Stomach (tissue), 9 donors: ENCODE measurements around the gene BTG2. TPM values are rescaled to one million over a fixed set of nuclear protein-coding genes. Genes with fewer than 3 reads are reported as not detected.

ENCODE experiments used
- DNase-seq, 2 donors: peaks; one replicate each; pipeline versions ENCODE4 v3.0.0 to v3.0.0-alpha.2; 2013 to 2019
- H3K27ac ChIP-seq, 5 donors: fragments of 200-600 bp in 4 of 5; sonication (generic) in 4 of 5; one replicate each; pipeline ENCODE4 v1.5.1; 2013 to 2019; ENCODE audit warnings: mild to moderate bottlenecking in 1 of 5, moderate library complexity in 1 of 5
- H3K27me3 ChIP-seq, 3 donors: fragments of 200-600 bp; sonication (generic); one replicate each; pipeline ENCODE4 v1.5.1; 2017 to 2019; ENCODE audit warnings: mixed run types in 1 of 3
- H3K36me3 ChIP-seq, 4 donors: fragments of 200-600 bp; sonication (generic); 1 replicate in 3 of 4; 2 replicates in 1 of 4; pipeline ENCODE4 v1.5.1; 2016 to 2019
- H3K4me1 ChIP-seq, 4 donors: fragments of 200-600 bp; sonication (generic); one replicate each; pipeline ENCODE4 v1.5.1; 2016 to 2019
- H3K4me3 ChIP-seq, 4 donors: fragments of 200-600 bp; sonication (generic) in 3 of 4; one replicate each; pipeline ENCODE4 v1.5.1; 2016 to 2019; ENCODE audit warnings: mild to moderate bottlenecking in 1 of 4
- H3K9me3 ChIP-seq, 4 donors: fragments of 200-600 bp; sonication (generic); one replicate each; pipeline ENCODE4 v1.5.1; 2016 to 2019
- EP300 ChIP-seq: sonication (generic); formaldehyde crosslinking; IDR thresholded peaks from one replicate; pipeline ENCODE4 v1.6.1; 2017; ENCODE audit warnings: antibody characterized with exemption
- POLR2A ChIP-seq, 4 donors: fragments of 450-650 bp; IDR thresholded peaks; one replicate each; pipeline ENCODE4 v1.6.1; 2016; ENCODE audit warnings: antibody characterized with exemption in 4 of 4, control low read depth in 2 of 4, mild to moderate bottlenecking in 1 of 4, moderate library complexity in 1 of 4
- POLR2AphosphoS5 ChIP-seq, 3 donors: sonication (generic); formaldehyde crosslinking; IDR thresholded peaks; one replicate each; pipeline ENCODE4 v1.6.1; 2016; ENCODE audit warnings: antibody characterized with exemption in 3 of 3
- WGBS, 5 donors: extraction: QIAGEN DNeasy Blood & Tissue Kit in 3 of 5; methylation state at CpG; one replicate each; pipeline versions ENCODE4 v1.1.5 to v1.1.7; 2013 to 2018; 5-methylcytosine and 5-hydroxymethylcytosine counted together
- intact Hi-C: fragments of 100-400 bp; cut with DNase I; formaldehyde crosslinking; loops from one replicate; pipeline ENCODE4 v1.15.1; 2023; ENCODE audit warnings: low total_unique reads
- polyA plus RNA-seq, 3 donors: library from polyadenylated mRNA; stranded (reverse); fragments of 200-250 nt; gene quantifications; one replicate each; pipeline ENCODE4 v1.2.3, GENCODE V29; 2013
- total RNA-seq, 5 donors: library from RNA; depleted of rRNA; stranded (reverse); fragments of >200 nt; gene quantifications; one replicate each; pipeline versions ENCODE4 v1.1.0 to v1.2.3, GENCODE V29; 2014 to 2016
- TF ChIP-seq, protein P1 (sequence below), 7 experiments: fragments of 450-650 bp in 4 of 7; fragments of 200-600 bp in 3 of 7; sonication (generic) in 3 of 7; IDR thresholded peaks; one replicate each; pipeline ENCODE4 v1.5.1; 2016 to 2019; ENCODE audit warnings: antibody characterized with exemption in 7 of 7, control low read depth in 2 of 7, mild to moderate bottlenecking in 1 of 7
- donor health status: healthy with polysubstance abuse.
- donor health status: Bipolar disorder and iron deficiency.
- donor health status: healthy.

The BTG2 gene
- total and polyA plus RNA-seq, 8 donors, result 46.4 to 231 (median 87.4) TPM

DNA sequence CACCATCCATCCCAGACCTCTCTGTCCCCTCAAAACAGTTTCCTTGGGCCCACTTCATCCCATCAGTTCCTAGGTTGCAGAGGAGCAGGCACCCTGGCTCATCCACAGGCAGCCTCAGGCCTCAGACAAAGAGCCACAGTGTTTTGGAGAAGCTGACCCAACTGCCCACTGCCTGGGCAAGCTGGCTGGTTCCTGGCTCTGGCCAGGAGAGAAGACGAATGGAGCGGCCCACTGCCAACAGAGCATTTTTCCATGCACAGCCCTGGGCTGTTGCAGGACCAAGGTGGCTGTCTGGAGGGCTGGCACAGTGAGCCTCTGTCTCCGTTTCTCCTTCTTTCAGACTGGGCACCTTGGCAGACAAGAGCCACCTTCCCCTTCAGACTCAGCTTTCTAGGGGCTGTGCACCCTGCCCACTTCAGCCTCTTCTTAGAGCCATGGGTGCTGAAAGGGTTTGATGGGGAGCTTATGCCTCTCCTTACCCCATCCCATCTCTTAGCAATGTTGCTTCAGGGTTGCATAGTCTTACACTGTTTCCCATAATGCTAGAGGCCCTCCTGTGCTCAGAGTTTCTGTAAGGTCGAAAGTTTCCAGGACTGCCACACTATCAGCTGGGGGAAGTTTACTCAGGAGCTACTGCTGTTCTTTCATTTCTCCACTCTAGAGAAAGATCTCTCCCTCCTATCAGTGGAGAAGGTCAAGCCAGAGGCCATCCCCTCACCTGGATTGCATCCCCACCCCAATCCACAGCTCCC, 44.6 kb downstream of the BTG2 start:
- H3K4me1 ChIP-seq, result peaks cover 18 to 64% (median 47%) of the 10 kb centered on the region in 4 donors
- no peaks in the 10 kb centered on the region for H3K9me3 ChIP-seq
- intact Hi-C loops, result loop anchor here (5.0 kb wide), 1 partner anchor 92 kb away; no protein-coding TSS in a partner anchor
- DNase-seq, result peak in 1 of 2 donors; percentile 63
- H3K4me3 ChIP-seq, result peak overlapping the region; percentile 26 to 35 (median 33)
- no peaks in the 10 kb centered on the region for H3K27me3 ChIP-seq
- TF ChIP-seq, protein P1, sequence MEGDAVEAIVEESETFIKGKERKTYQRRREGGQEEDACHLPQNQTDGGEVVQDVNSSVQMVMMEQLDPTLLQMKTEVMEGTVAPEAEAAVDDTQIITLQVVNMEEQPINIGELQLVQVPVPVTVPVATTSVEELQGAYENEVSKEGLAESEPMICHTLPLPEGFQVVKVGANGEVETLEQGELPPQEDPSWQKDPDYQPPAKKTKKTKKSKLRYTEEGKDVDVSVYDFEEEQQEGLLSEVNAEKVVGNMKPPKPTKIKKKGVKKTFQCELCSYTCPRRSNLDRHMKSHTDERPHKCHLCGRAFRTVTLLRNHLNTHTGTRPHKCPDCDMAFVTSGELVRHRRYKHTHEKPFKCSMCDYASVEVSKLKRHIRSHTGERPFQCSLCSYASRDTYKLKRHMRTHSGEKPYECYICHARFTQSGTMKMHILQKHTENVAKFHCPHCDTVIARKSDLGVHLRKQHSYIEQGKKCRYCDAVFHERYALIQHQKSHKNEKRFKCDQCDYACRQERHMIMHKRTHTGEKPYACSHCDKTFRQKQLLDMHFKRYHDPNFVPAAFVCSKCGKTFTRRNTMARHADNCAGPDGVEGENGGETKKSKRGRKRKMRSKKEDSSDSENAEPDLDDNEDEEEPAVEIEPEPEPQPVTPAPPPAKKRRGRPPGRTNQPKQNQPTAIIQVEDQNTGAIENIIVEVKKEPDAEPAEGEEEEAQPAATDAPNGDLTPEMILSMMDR (IDR thresholded peaks at IDR 0.05), result no peak
- TF ChIP-seq POLR2AphosphoS5 (IDR thresholded peaks at IDR 0.05), result peak in 1 of 3 donors; percentile 38
- no peak for TF ChIP-seq POLR2A (IDR thresholded peaks at IDR 0.05)
- no peak for TF ChIP-seq EP300
- H3K27ac ChIP-seq, result peak overlapping the region; percentile 74 to 87 (median 83)
- peaks cover 0 to 7% (median 6%) of the 10 kb centered on the region in 4 donors for H3K36me3 ChIP-seq
- 33 to 54% (median 40%) methylated on average over 2 to 4 of the region's 4 CpGs for WGBS, 5 donors

DNA sequence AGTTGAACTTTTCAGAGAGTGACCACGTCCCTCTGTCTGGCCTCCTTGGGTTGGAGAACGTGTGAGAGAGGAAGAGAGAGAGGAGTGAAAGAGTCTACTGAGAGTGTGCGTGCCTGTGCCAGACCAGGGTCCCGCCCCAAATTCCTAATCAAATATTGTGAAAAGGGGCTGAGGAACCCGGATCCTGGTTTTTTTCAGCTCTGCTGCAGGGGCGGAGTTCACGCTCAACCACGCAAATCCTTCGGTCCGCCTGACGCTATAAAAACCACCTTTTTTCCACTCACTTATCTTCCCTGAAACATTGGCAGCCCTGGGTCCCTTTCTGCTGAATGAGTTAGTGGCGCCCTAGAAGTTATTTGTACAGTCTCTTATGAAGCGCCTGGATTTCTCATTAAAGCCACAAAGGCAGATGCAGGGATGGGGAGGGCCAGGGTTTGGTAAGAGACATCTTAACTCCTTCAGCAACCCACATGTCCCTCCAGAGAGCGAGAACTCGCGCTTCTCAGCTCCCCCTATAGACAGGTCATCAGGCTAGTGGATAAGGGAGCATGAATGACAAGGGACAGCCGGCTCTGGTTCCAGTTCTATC, 45.8 kb downstream of the BTG2 start, which contains the start of gene FMOD:
Gene FMOD, minus strand, starts transcription at position 86 of the 589 bp plus-strand sequence. CDS start 2,852 bp downstream, outside the sequence.
- TF ChIP-seq POLR2AphosphoS5 (IDR thresholded peaks at IDR 0.05), result peak; percentile 23 to 53 (median 47)
- no peak for TF ChIP-seq EP300
- TF ChIP-seq, protein P1 (IDR thresholded peaks at IDR 0.05), result peak in 1 of 7 experiments; percentile 6
- peak in 1 of 4 donors; percentile 31 for TF ChIP-seq POLR2A (IDR thresholded peaks at IDR 0.05)

DNA sequence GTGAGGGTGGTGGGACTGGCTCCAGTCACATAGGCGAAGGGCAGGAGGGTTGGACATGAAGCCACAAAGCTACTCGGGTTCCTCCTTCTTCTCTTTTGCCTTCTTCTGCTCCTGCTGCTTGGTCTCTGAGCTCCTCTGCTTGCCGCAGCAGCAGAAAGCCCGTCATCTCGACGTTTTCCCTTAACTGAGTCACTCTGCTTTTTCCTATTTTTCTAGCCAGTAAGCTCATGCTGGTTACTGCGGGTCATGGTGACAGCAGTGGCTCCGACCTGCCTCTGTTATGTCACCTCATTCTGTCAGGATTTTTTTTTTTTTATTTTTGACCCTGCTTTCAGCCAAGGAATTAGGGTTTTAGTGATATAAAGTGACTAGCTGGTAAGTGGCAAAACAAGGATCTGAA, 48.2 kb downstream of the BTG2 start:
- H3K4me1 ChIP-seq, result peaks cover 13 to 37% (median 30%) of the 10 kb centered on the region in 4 donors
- peak overlapping the region in 2 of 5 donors; percentile 7 to 28 for H3K27ac ChIP-seq
- H3K4me3 ChIP-seq, result no peak overlapping the region
- H3K36me3 ChIP-seq, result no peaks in the 10 kb centered on the region
- no peak for DNase-seq
- TF ChIP-seq POLR2AphosphoS5 (IDR thresholded peaks at IDR 0.05), result no peak
- TF ChIP-seq POLR2A (IDR thresholded peaks at IDR 0.05), result no peak
- no peak for TF ChIP-seq EP300
- TF ChIP-seq, protein P1 (IDR thresholded peaks at IDR 0.05), result no peak
- no peaks in the 10 kb centered on the region for H3K27me3 ChIP-seq
- WGBS, 5 donors, result 81 to 90% (median 85%) methylated on average over 8 of the region's 8 CpGs
- intact Hi-C loops, result no loop called here
- no peaks in the 10 kb centered on the region for H3K9me3 ChIP-seq

More for the DNA sequence above, 45.8 kb downstream of the BTG2 start, which contains the start of gene FMOD:
- Histone ChIP-seq H3K9me3 (no peaks in the 10 kb centered on the region), H3K27me3 (no peaks in the 10 kb centered on the region), H3K4me1 (peaks cover 18 to 60% (median 40%) of the 10 kb centered on the region in 4 donors), H3K27ac (peak within 1 kb of the TSS; percentile 74 to 87 (median 83)), H3K36me3 (peaks cover 0 to 7% (median 6%) of the 10 kb centered on the region in 4 donors), H3K4me3 (peak within 1 kb of the TSS; percentile 26 to 35 (median 33))
- intact Hi-C loops, result no loop called here
- WGBS, 5 donors, result 5 to 15% (median 8%) methylated on average over 17 of the region's 17 CpGs
- peak; percentile 79 to 94 for DNase-seq

DNA sequence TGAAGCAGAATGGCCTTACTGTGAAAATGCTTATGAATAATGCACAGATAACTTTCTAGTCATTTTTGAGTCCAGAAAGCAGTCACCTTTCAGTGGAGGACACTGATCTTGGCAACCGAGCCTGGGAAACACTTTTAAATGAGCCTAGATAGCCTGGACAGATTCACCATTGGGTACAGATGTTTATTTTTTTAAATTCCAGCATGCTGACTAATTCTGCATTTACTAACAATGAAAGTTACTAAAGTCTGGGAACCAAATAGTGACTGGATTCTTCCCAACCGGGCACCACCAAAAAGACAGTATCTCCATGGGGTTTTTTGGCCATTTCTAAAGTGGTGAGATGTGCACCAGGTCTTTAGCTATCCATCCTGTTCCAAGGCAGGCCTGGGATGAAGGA, 48.9 kb downstream of the BTG2 start:
- DNase-seq, result no peak
- intact Hi-C loops, result no loop called here
- H3K36me3 ChIP-seq, result no peaks in the 10 kb centered on the region
- no peaks in the 10 kb centered on the region for H3K9me3 ChIP-seq
- H3K27me3 ChIP-seq, result no peaks in the 10 kb centered on the region
- peaks cover 13 to 29% (median 26%) of the 10 kb centered on the region in 4 donors for H3K4me1 ChIP-seq
- TF ChIP-seq, protein P1 (IDR thresholded peaks at IDR 0.05), result no peak
- no peak for TF ChIP-seq POLR2AphosphoS5 (IDR thresholded peaks at IDR 0.05)
- no peak for TF ChIP-seq EP300
- TF ChIP-seq POLR2A (IDR thresholded peaks at IDR 0.05), result no peak
- H3K27ac ChIP-seq, result peak overlapping the region in 3 of 5 donors; percentile 16 to 49 (median 31)
- 48 to 78% (median 59%) methylated on average over 2 of the region's 2 CpGs for WGBS, 5 donors
- H3K4me3 ChIP-seq, result no peak overlapping the region
